HG02610 (cell line): ENCODE measurements around the gene RNF212.
"Not testable (repeated sequence)": the region's sequence is repeated elsewhere in the genome, so short reads cannot be mapped to it uniquely, and the experiment has no call there.

Source experiments
- ATAC-seq: cut with Tn5 transposase; IDR thresholded peaks from one replicate; pipeline ENCODE4 v1.9.1; 2021; ENCODE audit warnings: mild to moderate bottlenecking, moderate library complexity; ENCODE audit not compliant: unreplicated experiment

RNF212 gene, protein sequence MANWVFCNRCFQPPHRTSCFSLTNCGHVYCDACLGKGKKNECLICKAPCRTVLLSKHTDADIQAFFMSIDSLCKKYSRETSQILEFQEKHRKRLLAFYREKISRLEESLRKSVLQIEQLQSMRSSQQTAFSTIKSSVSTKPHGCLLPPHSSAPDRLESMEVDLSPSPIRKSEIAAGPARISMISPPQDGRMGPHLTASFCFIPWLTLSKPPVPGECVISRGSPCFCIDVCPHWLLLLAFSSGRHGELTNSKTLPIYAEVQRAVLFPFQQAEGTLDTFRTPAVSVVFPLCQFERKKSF

DNA sequence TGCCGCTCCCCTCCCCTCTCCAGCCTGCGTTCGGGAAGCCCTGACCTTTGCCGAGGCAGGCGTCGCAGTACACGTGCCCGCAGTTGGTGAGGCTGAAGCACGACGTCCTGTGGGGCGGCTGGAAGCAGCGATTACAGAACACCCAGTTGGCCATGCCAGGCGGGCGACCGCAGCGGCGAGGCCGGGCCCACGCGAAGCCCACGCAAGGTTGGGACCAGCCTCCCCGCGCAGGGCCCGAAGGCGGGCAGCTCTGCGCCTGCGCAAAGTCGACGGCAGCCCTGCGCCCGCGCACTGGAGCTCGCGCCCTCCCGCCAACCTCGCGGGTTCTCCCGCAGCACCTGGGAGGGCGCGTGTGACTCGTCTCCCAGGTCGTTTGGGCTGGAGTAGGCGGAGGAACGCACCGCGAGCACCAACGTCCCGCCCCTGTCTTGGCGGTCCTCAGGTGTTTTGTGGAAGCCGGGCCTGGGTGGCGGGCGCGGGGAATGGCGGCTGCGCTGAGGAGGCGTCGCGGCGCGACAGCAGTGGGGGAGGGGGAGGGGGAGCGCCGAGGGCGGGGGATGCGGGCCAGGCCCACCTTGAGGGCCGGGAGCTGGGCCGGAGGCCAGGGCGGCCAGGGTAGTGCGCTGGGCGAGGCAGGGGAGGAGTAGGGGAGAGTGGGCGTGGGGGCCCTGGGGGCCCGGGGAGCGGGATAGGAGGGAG is at the start of gene RNF212:
TSS of gene RNF212 (minus strand) at position 254 of the 699 bp plus-strand sequence. CDS start at position 154, 100 bp downstream.
- no peak for ATAC-seq

DNA sequence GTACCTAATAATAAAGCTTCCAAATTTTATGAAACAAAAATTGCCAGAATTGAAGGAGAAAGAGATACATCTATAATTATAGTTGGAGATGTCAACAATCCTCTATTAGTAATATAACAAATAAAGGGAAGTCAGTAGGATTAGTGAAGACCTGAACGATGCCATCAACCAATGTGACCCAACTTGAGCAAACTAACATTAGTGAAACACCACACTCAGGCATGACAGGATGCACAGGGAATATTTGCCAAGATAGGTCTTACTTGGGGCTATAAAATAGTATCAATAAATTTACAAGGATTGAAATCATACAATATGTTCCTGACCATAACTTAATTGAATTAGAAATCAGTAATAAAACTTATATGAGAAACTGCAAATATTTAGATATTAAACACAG is 47.0 kb upstream of the RNF212 start:
- no peak for ATAC-seq

DNA sequence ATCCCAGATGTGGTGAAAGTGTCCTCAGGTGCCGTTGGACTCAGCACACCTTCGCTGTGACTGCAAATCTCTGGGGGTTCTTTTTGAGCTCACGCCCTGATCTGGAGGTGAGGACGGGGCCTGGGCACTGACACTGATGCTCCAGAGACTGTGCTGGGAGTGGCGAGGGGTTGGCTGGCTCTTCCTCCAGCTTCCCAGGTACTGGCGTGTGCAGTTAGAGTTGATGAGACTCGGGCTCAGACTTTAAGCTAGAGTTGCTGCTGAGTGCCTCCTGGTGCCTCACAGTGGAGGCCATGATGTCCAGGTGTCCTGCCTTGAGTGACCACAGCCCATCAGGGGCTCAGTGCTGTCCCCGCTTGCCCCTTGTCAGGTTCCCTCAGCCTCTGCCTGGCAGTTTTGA is 42.7 kb upstream of the RNF212 start:
- ATAC-seq: no peak

DNA sequence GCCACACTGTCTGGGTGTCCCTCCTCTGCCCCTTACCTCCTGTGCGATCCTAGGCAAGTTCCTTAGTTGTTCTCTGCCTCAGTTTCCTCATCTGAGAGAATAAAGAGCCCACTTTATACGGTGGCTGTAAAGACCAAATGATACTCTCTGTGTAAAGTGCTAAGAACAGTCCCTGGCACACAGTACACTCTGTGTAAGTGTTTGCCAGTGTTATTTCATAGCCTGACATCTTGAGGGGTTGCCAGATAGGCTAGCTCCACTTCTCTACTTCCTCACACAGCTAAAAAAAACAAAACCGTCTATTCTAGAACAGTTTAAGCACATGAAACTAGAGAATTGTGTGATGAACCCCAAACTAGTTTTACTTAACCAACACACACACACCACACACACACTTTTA is 42.0 kb upstream of the RNF212 start:
- no peak for ATAC-seq

DNA sequence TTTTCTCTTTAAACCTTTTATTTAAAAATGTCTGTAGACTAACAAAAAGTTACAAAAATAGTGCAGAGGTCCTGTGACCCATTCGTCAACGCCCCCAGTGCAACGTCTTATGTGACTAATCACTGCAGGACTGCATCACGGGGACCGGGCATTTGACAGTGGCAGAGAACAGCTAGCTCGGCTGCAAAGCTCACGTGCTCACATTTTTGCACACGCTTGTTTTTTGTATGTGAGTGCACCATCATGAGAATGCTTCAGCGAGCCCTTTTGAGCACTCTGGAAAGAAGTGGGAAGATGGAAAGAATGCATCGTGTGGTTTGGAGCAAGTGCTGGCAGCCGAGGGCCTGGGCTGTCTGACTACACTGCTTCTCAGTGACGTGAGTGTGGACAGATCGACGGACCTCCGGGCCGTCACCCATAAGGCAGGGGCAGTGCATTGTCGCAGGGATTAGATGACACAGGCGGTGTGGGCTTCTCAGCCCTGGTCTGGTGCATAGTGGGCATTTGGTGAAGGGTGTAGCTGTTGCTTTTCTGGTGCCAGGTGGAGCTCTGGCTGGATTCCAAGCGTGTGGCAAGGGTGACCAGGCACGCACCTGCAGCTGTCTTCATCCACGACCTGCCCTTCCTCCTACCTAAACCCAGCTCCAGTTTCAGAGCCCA is 41.3 kb upstream of the RNF212 start:
- ATAC-seq: no peak

DNA sequence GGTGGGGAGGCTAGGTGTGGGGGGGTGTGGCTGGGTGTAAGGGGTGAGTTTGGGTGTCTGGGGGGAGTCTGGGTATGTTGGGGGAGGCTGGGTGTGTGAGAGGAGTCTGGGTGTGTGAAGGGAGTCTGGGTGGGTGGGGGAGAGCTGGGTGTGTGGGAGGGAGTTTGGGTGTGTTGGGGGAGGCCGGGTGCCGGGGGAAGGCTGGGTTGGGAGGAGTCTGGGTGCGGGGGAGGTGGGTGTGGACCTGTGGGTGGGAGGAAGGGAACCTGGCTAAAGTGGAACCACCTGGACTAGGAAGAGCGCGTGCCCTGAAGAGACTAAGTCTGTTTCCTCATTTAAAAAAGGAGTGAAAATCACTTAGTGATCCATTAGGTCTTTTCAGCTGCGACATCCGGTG is 40.8 kb upstream of the RNF212 start:
- no peak for ATAC-seq

DNA sequence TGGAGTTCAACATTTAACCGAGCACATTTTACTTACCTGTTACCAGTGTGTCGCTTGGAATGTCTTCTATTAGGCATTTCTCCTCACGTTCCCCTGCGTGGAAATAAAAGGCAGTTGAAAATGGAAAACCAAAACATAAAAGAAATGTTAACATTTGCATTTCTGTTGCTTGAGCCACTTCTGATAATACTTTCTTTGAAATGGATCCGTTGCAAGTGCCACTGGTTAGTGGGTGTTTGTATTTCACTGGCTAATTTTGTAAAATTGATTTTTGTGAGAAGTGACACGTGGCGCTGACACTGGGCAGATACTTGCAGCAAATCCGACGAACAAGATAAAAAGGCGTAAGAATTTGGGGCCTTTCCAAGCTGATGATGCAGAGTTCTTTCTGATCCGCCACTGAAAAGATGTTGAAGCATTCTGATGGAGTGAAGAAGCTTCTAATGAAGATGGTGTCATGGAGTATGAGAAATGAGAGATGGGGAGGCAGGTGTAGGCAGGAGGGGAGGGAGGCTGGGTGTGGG is 40.3 kb upstream of the RNF212 start:
- ATAC-seq: no peak

DNA sequence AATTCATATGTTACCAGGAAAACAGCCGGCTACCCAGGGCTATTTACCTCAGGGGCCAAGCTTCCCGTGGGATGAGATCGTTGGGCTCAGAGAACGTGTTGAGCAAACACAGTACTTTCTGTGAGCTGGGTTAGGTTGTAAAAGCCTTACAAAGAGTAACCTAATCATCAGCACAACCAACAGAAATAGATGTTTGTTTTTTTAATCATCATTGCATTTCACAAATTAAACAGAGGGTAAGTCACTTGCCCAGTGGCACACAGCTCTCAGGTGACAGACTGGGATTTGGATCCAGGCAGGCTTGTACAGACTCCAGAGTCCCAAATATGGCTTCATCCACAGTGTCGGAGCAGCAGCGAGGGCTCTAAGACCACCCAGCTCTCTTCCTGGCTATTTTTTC is 38.9 kb upstream of the RNF212 start:
- no peak for ATAC-seq

DNA sequence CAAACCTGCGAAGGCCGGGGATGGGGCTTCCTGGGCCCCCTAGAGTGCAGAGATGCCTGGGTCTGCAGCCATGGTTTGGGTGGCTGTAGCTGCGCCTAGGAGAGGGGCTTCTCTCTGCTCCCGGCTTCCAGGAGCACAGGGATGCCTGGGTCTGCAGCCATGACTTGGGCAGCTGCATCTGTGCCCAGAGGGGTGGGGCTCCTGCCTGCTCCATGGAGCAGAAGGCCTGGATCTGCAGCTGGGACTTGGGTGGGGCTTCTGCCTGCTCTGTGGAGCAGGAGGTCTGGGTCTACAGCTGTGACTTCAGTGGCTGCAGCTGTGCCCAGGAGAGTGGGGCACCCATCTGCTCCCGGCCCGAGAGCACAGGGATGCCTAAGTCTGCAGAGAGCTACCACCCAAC is 38.2 kb upstream of the RNF212 start:
- ATAC-seq: no peak

DNA sequence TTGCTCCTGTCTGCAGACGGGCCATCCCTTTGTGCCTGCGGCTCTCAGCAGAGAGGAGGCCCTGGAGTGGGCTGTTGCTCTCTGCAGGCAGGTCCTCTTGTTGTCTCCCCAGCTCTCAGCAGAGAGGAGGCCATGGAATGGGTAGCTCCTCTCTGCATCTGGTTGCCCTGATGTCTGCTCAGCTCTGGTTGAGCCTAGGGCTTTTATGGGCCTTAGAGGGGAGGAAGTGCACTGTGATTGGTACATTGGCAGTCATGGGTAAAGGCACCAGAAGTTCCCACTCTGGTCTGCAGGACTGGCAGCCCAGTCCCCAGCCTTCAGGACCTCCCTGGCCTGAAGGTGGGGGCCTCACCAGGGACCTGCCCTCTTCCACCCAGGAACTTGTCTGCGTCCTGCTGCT is 37.5 kb upstream of the RNF212 start:
- no peak for ATAC-seq

DNA sequence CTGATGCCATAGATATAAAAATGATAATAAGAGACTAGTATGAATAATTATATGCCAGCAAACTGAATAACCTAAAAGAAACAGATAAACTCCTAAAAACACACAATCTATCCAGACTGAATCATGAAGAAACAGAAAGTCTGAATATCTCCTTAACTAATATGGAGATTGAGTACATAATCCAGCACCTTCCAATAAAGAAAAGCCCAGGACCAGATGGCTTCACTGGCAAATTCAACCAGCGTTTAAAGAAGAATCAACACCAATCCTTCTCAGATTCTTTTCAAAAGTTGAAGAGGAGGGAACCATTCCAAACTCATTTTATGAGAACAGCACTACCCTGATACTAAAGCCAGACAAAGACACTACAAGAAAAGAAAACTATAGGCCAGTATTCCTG is 26.5 kb upstream of the RNF212 start:
- ATAC-seq: no peak

DNA sequence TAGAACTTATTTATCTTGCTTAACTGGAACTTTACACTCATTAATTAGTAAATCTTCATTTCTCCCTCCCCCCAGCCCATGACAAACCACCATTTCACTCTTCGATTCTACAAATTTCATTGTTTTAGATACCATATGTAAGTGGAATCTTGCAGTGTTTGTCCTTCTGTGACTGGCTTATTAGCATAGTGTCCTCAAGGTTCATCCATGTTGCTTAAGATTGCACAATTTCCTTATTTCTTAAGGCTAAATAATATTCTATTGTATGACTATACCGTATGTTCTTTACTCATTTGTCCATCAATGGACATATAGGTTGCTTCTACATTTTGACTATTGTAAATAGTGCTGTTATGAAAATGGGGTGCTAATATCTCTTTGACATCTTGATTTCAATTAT is 24.5 kb upstream of the RNF212 start:
- no peak for ATAC-seq

DNA sequence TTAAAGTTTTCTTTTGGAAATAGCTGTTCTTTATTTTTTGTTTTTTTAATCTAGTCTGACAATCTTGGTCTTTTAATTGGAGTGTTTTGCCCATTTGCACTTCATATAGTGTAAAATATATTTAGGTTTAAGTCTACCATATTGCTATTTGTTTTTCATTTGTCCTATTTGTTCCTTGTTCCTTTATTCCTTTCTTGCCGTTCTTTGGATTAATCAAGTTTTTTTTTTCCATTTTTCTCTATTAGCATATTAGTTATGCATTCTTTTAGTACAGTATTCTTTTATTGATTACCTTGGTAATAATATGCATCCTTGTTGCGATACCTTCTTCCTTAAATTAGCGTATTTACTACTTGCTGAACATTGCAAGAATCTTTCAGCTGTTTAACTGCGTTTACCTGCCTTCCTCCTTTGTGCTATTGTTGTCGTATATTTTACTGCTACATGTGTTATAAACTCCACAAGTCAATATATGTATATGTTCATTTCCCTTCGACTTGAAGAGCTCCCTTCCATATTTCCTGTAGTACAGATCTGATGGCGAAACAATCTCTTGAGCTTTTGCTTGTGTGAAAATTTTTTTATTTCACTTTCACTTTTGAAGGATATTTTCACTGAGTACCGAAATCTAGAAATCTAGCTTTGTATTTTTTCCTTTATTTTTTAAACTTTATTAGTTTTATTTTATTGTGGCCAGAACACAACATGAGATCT is 23.9 kb upstream of the RNF212 start:
- no peak for ATAC-seq

DNA sequence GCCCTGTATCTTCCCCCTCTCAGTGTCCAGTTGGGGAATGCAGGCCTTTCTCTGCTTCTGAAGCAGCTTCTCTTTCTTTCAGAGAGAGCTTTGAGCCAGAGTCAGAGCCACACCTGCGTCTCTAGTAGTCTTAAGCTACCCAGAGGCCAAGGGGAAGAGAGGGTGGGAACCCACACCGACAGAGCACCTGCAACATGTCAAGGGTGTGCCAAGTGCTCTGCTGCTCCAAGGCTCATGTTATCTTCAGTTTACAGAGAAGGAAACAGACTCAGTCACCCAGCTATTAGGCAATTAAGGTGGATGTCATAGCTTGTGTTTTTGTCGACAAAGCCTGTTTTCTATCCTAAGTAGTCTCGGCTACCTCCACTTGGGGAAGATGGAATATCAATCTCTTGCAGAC is 22.7 kb upstream of the RNF212 start:
- ATAC-seq: no peak

DNA sequence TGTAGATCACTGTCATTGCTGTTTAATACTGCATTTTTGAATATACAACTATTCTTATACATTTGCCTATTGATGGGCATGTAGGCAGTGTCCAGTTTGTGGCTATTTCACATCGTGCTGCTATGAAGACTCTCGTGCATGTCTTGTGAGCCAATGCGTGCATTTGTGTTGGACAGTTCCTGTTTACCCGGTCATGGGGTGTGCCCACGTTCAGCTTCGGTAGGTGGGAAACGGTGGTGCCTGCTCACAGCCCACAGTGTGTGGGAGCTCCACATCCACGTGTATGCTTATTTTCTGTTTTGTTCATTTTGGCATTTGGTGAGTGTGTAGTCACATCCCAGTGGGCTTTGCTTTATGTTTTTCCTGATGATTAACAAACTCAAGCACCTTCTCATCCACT is 19.7 kb upstream of the RNF212 start:
- no peak for ATAC-seq

DNA sequence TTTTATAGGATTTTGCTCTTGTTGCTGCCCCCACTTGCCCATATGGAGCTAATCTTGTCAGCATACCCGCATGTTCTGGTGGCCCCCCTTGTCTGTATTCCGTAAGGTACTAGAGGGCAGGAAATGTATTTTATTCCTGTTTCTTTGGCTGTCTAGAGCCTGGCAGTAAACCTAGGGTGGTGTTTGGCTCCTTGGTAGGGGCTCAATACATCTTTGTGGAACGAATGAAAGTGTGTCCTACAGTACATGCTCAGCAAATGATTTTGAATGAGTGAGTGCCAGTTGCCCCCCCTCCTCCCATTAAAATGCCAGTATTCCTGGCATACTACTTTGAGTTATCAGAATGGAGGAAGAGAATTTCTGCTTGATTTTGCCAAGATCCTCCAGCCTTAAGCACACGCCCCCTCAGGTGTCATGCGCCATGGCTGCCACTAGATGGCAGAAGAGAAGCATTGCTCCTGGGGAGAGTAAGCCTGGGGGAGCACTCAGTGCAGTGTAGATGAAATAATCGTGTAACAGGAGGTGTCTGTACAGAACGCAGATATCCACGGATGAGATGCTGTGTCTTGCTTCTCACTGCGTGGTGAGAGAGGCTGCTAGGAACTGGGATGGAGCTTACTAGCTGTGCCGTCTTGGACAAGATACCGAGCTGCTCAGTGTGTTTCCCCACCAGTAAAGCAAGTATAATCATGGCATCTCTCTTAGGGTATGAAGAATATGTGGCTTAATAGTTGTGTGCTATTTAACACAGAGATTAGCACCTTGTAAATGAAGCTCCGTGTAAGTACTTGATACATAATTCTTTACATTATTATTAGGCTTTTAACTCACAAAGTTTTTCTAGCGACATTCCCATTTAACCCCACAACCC is 17.2 kb upstream of the RNF212 start:
- no peak for ATAC-seq

DNA sequence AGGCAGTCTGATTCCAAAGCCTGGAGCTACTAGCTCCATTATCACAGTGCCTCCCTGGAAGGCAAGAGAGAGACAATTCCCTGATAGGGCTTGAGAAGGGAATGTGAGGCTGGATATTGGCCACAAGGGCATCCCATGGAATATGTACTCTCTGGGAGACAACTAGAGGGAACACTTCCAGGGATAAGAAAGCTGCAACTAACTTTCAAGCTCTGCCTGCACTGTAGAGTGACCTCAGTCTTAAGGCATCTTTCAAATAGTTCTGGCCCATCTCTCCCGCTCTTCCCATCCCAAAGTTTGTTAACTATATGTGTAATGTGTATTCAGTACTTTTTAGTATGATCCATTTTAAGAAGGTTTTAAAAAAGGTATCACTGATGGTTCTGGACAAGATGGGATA is 13.1 kb upstream of the RNF212 start:
- no peak for ATAC-seq

DNA sequence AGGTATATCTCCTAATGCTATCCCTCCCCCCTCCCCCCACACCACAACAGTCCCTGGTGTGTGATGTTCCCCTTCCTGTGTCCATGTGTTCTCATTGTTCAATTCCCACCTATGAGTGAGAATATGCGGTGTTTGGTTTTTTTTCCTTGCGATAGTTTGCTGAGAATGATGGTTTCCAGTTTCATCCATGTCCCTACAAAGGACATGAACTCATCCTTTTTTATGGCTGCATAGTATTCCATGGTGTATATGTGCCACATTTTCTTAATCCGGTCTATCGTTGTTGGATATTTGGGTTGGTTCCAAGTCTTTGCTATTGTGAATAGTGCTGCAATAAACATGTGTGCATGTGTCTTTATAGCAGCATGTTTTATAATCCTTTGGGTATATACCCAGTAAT is 12.1 kb upstream of the RNF212 start:
- ATAC-seq: not testable (repeated sequence)

DNA sequence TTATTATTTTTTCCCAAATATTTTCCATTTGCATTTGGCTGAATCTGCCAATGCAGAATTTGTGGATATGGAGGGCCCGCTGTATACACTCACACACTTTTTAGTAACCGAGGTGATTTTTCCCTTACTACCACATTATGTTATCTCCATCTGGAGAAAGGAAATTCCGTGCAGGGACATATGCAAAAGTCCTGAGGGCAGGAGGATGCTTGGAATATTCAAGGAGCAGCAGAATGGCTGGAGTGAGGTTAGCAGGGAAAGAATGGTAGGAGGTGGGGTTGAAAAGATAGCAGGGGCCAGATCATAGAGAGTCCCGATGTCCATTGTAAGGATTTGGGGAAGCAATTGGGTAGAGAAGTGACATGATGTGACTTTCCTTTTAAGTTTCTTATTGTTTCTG is 11.5 kb upstream of the RNF212 start:
- ATAC-seq: no peak

DNA sequence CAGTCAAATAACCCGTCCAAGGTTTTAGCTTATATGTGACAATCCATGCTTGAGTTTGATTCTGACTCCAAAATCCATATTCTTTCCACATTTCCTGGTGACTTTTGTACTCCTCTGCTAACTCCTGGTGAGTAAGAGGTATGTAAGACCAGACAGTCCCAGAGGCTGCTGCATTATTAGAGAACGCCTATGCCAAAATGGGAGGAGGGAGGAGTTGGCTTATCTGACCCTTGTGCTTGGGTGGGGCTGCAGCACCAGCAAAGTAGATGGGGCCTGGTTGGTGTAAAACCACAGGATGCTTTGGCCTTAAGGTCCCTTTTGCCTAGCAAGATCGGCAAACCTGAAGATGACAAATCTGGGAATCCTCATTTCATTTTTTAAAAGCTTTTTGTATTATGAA is 9.1 kb upstream of the RNF212 start:
- ATAC-seq: no peak
